HCT116 (cell line): ENCODE measurements around the gene CISD1.

Experiments
- CBX3 ChIP-seq: IDR thresholded peaks from 2 replicates; pipeline ENCODE4 v1.6.1; 2012; ENCODE audit warnings: low read depth
- CEBPB ChIP-seq: IDR thresholded peaks from 2 replicates; pipeline ENCODE4 v1.6.1; 2012; ENCODE audit warnings: low read depth
- CTCF ChIP-seq, 3 experiments: fragments of 200-600 bp in 1 of 3; sonication (generic) in 1 of 3; IDR thresholded peaks in 2 of 3; conservative IDR thresholded peaks in 1 of 3; 2 replicates each; pipeline ENCODE4 v1.5.1; 2012 to 2017; ENCODE audit warnings: low read depth in 2 of 3, low read length in 2 of 3, antibody characterized with exemption in 1 of 3, borderline replicate concordance in 1 of 3, control low read depth in 1 of 3, mild to moderate bottlenecking in 1 of 3, mixed read lengths in 1 of 3, mixed run types in 1 of 3, moderate library complexity in 1 of 3; ENCODE audit not compliant: insufficient read depth in 1 of 3
- EGR1 ChIP-seq: IDR thresholded peaks from 2 replicates; pipeline ENCODE4 v1.6.1; 2012; ENCODE audit warnings: low read depth
- ELF1 ChIP-seq: IDR thresholded peaks from 2 replicates; pipeline ENCODE4 v1.6.1; 2012; ENCODE audit warnings: low read depth, borderline replicate concordance
- EZH2 ChIP-seq: fragments of 200-600 bp; sonication (generic); IDR thresholded peaks from 2 replicates; pipeline ENCODE4 v1.6.1; 2017; ENCODE audit warnings: antibody characterized with exemption, mixed run types
- EZH2phosphoT487 ChIP-seq: fragments of 200-600 bp; IDR thresholded peaks from 2 replicates; pipeline ENCODE4 v1.6.1; 2018; ENCODE audit warnings: antibody characterized with exemption, borderline replicate concordance
- POLR2A ChIP-seq: IDR thresholded peaks from 2 replicates; pipeline ENCODE4 v1.7.0; 2011; ENCODE audit warnings: borderline replicate concordance; ENCODE audit not compliant: insufficient read depth, insufficient read length; ENCODE audit errors: extremely low read depth
- POLR2AphosphoS5 ChIP-seq: IDR thresholded peaks from 2 replicates; pipeline ENCODE4 v1.6.1; 2011; ENCODE audit warnings: mild to moderate bottlenecking, low read depth, low read length, moderate library complexity
- RAD21 ChIP-seq: IDR thresholded peaks from 2 replicates; pipeline ENCODE4 v1.6.1; 2012; ENCODE audit warnings: low read depth, mild to moderate bottlenecking
- TCF7L2 ChIP-seq: IDR thresholded peaks from 2 replicates; pipeline ENCODE4 v1.7.0; 2011; ENCODE audit warnings: borderline replicate concordance, inconsistent platforms; ENCODE audit not compliant: insufficient read depth, insufficient read length; ENCODE audit errors: extremely low read depth
- YY1 ChIP-seq: IDR thresholded peaks from 2 replicates; pipeline ENCODE4 v1.6.1; 2011; ENCODE audit warnings: low read length, low read depth, moderate library complexity, mild to moderate bottlenecking; ENCODE audit not compliant: insufficient replicate concordance; ENCODE audit errors: extremely low read depth
- ZFX ChIP-seq: fragments of 450-650 bp; IDR thresholded peaks from 2 replicates; pipeline ENCODE4 v1.6.1; 2017

- TF ChIP-seq CTCF (IDR thresholded peaks at IDR 0.05 in 2 of 3, conservative IDR thresholded peaks at IDR 0.05 in 1 of 3; ENCODE audit: borderline replicate concordance in 1 of 3, insufficient read depth in 1 of 3, low read depth in 2 of 3, low read length in 2 of 3): peak; percentile 65 to 95 (median 87); a peak in 5 of 6 replicates
- TF ChIP-seq ZFX: no peak
- TF ChIP-seq RAD21: peak; percentile 78
- TF ChIP-seq CBX3: no peak
- TF ChIP-seq YY1: no peak
- no peak for TF ChIP-seq POLR2AphosphoS5
- TF ChIP-seq EZH2phosphoT487: no peak
- no peak for TF ChIP-seq EGR1
- TF ChIP-seq EZH2: no peak
- TF ChIP-seq ELF1: no peak
- no peak for TF ChIP-seq CEBPB
- TF ChIP-seq TCF7L2: no peak
- TF ChIP-seq POLR2A: no peak
Observed at GRCh38 chr10:58299580-58299979, 30.6 kb downstream of the CISD1 start.
